GM18861 (cell line): ENCODE measurements around the gene UCN.
"Not testable (repeated sequence)": the region's sequence is repeated elsewhere in the genome, so short reads cannot be mapped to it uniquely, and the experiment has no call there.

ENCODE experiments used
- ATAC-seq: cut with Tn5 transposase; IDR thresholded peaks from one replicate; pipeline ENCODE4 v1.9.1; 2021; ENCODE audit not compliant: unreplicated experiment

Gene UCN

DNA sequence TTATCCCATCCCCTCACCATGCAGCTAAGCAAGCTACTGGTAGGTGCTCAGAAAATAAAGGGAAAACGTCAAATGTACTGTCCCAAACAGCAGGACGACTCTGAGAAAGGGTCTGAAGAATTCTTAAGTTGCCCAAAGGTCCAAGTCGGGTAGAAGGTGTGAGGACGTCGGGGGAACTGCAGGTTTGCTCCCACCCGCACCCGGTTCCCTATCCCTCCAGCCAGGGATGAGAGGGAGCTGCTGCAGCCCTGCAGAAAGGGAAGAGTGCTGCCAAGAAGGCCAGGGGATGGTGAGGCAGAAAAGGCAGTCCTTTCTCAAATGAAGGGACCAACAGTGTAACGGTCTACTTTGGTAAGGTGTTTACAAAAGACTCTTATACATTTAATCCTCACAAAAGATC, 6.9 kb upstream of the UCN start:
- ATAC-seq, result no peak

DNA sequence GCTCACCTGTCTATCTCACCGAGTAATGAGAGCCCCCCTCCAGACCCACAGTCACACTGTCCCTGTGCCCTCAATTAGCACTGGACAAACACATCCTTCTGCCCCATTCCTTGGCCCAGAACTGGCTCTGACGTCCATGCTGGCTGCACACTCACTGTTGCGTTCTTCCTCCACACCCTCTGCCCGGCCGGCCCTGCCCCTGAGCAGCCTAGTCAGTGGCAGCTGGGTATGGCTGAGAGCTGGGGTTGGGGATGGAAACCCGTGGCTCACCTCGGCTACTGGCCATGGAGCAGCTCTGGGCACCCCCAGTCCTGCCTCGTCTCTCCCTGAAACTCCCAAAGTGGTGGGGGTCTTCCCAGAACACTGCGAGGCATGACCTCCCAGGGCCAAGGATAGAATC, 6.5 kb upstream of the UCN start:
- ATAC-seq, result no peak

GRCh38 chr2:27313882-27314645, 5.8 kb upstream of the UCN start:
- no peak for ATAC-seq

- ATAC-seq, result no peak
Measured at GRCh38 chr2:27312152-27312551, 3.9 kb upstream of the UCN start.

GRCh38 chr2:27309651-27310050, 1.4 kb upstream of the UCN start:
- no peak for ATAC-seq

DNA sequence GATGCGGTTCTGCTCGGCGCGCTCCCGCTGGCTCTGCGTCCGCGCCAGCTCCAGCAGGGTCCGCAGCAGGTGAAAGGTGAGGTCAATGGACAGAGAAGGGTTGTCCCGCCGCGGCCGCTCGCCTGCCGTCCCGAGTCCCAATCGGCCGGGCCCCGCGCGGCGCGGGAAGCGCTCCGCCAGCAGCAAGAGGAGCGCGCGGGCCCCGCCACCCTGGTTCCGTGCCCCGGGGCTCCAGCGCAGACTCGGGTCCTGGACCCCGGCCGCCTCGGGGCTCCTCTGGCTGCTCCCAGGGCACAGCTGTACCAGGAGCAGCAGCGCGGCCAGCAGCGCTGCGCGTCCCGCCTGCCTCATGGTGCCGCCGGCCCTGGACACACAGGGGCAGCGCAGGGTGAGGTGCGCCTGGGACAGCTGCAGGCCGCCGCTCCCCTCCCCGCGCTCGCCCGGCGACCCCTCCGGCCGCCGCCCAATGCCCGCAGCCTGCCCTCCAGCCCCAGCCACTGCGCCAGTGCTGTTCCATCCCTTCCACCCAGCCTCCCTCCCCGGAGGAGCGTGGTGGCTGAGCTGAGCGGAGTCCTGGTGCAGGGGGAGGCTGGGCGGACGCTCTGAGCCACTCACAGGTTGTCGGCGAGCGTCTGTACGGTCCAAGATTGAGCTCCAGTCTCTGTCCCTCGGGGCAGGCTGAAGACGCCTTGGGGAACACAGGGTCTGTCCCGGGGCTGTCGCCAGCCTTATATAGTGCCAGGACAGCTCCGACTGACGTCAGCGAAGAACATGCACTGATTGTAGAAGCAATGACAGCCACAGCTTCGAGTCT, 493 bp downstream of the UCN start:
- no peak for ATAC-seq

GRCh38 chr2:27307287-27307544, 1.0 kb downstream of the UCN start:
- ATAC-seq, result no peak

GRCh38 chr2:27306573-27307286, 1.5 kb downstream of the UCN start:
- no peak for ATAC-seq

DNA sequence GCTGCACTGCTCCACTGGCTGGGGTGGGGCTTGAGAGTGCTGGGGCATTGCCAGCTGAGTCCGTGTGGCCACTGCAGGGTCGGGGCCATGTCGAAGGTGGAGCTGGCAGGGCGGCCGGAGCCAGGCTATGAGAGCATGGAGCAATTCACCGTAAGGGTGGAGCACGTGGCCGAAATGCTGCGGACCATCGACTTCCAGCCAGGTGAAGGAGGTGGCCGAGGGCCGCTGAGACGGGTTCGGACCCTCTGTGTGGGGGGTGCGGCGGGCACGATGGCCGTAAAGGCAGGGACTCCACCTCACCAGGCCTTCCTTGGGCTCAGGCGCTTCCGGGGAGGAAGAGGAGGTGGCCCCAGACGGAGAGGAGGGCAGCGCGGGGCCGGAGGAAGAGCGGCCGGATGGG, 2.1 kb downstream of the UCN start:
- ATAC-seq, result no peak

GRCh38 chr2:27305516-27305915, 2.7 kb downstream of the UCN start:
- no peak for ATAC-seq

- ATAC-seq, result no peak
Measured at GRCh38 chr2:27304488-27305240, 3.6 kb downstream of the UCN start.

DNA sequence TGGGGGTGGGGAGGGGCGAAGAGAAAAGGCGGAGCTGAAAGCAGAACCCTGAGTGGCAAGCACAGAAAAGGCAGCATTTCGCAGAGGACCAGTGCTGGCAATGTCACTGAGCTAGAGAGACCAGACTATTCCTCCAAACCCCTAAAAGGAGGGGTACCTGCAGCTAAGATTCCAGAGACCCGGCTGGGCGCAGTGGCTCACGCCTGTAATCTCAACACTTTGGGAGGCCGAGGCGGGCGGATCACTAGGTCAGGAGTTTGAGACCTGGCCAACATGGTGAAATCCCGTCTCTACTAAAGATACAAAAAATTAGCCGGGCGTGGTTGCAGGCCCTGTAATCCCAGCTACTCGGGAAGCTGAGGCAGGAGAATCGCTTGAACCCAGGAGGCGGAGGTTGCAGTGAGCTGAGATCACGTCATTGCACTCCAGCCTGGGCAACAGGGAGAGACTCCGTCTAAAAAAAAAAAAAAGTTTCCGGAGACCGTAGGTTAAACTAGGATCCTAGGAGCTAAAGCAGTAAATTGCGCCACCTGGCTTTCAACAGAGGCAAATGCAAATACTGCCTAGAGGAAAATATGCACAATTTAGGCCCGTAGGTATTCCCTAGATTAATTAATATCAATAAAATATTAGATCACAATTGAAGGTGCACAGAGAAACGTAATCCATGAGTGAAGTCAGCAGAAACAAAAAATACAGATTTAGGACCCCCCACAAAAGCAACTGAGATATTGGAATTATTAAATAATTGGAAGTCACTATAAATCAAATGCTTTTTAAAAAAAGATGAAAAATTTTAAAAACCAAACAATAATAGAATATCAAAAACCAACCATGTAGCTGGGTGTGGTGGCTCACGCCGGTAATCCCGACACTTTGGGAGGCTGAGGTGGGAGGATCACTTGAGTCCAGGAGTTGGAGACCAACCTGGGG, 4.9 kb downstream of the UCN start:
- no peak for ATAC-seq

GRCh38 chr2:27300606-27301005, 7.6 kb downstream of the UCN start:
- not testable (repeated sequence) for ATAC-seq

DNA sequence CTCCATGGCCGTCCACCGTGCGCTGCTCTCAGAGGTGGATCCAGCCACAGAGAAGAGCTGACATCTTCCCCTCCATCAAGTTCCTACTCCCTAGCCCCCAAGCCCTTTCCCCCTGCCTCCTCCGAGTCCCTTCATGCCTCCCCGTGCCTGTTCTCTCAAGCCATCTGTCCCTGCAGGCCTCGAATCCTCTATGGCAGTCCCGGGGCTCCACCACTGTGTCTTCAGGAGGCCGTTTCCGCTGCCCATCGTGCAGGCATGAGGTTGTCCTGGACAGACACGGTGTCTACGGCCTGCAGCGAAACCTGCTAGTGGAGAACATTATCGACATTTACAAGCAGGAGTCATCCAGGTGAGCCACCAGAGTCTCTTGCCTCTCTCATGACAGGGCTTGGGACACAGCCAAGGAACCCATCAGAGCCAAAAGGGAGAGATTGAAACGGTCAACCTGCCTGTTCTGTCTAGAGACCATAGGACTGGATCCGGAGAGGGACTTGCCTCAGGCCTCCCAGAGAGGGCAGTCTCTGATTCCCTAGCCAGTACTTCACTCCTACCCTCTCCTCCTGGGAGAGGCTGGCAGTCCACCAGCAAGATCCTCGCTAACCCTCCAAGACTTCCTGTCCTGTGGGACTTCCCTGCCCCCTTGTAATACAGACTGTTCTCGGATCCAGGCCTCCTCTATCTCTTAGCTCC, 9.7 kb downstream of the UCN start:
- ATAC-seq, result no peak

- no peak for ATAC-seq
Measured at GRCh38 chr2:27297195-27297594, 11.1 kb downstream of the UCN start.

DNA sequence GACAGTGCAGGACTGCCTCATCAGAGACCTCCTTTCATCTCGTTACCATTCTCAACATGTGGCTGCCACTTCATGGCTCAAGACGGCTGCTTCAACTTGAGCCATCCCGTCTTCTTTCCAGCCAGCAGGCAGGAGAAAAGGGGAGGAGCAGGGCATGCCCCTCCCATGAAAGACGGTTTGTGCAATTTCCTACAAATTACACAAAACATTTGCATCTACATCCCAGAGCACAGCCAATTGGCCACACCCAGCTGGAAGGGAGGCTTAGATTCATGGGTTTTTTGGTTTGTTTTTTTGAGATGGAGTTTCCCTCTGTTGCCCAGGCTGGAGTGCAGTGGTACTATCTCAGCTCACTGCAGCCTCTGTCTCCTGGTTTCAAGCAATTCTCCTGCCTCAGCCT, 11.8 kb downstream of the UCN start:
- no peak for ATAC-seq

DNA sequence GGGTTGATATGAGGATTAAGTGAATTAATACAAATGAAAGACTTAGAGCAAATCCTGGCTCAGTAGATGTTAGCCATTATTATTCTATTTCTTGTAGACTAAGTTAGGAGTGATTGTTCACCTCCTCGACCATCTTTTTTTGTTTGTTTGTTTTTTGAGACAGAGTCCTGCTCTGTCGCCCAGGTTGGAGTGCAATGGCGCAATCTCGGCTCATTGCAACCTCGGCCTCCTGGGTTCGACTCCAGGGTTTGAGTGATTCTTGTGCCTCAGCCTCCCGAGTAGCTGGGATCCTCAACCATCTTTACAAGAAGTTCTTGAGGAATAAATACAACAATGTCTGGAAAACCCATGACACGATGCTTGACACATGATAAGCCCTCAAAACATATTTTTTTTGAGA, 13.3 kb downstream of the UCN start:
- ATAC-seq, result no peak

GRCh38 chr2:27291865-27292264, 16.4 kb downstream of the UCN start:
- ATAC-seq, result no peak

- ATAC-seq, result no peak
Measured at GRCh38 chr2:27290549-27290948, 17.7 kb downstream of the UCN start.

GRCh38 chr2:27288610-27289009, 19.6 kb downstream of the UCN start:
- ATAC-seq, result no peak
